Effector CD8-positive, alpha-beta T cell (primary cell): Measurements from ENCODE around the gene HDGFL1.

Source experiments
- DNase-seq: peaks from one replicate; lab custom pipeline; 2025; lab: John Stamatoyannopoulos, UW
- total RNA-seq, 4 experiments: gene quantifications; one replicate each; lab custom pipeline; 2026; lab: John Stamatoyannopoulos, UW

HDGFL1 gene
- 0 reads per million in 4 experiments for total RNA-seq

DNA sequence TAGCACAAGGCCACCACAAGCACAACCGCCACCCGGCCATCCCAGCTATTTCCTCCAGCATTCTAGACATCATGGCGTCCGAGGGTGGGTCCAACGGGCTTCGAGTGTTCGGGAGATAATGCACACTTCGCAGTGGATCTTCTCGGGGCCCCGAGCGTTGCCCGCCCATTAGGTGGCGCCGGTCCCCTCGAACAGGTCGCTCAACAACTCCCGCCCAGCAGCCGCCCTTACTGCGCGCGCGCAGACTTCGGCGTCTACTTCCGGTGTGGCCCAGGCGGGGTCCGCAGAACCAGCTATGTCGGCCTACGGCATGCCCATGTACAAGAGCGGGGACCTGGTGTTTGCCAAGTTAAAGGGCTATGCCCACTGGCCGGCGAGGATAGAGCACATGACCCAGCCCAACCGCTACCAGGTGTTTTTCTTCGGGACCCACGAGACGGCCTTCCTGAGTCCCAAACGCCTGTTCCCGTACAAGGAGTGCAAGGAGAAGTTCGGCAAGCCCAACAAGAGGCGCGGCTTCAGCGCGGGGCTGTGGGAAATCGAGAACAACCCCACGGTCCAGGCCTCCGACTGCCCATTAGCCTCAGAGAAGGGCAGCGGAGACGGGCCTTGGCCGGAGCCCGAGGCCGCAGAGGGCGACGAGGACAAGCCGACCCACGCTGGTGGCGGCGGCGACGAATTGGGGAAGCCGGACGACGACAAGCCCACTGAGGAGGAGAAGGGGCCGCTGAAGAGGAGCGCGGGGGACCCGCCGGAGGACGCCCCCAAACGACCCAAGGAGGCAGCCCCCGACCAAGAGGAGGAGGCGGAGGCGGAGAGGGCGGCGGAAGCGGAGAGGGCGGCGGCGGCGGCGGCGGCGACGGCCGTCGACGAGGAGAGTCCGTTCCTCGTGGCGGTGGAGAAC is at the start of gene HDGFL1:
Gene HDGFL1, plus strand, starts transcription at position 286 of the 904 bp plus-strand sequence. Its CDS starts 10 bp downstream, at position 296.
- DNase-seq = no peak

DNA sequence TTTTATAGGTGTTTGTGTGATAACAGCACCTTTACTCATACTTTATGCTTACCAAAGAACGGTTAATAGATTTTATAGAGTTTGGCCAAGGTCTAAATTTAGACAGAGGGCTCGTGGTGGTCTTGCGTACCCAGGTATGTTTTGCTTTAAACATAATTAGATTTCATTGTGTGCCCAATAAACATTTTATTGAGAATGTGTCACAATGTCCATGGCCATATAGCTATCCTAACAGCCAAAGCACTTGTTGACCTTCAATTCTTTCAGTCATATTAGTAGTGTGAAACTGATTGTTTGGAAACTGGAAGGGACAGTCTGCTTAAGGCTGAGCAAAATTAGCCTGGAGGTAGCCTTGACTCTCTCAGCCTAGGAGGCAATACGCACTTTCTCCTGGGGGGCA is 48.3 kb upstream of the HDGFL1 start:
- DNase-seq = no peak

DNA sequence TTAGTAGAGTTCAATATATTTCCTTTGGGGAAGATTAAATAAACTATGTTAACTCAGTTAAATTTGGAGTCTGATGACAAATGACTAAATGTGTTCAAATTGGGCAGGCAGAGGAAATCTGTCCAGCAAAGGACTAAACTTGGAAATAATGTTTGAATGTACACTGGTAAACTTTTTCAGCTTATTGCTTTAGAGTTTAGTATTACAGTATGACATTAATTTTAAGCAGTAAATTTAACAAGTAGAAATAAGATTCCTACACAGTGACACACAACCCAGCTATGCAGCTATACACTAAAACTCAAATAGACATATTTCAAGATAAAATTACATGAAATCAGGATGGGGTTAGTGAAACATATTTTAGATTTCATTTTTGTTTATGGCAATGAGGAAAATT is 42.6 kb upstream of the HDGFL1 start:
- DNase-seq = no peak

DNA sequence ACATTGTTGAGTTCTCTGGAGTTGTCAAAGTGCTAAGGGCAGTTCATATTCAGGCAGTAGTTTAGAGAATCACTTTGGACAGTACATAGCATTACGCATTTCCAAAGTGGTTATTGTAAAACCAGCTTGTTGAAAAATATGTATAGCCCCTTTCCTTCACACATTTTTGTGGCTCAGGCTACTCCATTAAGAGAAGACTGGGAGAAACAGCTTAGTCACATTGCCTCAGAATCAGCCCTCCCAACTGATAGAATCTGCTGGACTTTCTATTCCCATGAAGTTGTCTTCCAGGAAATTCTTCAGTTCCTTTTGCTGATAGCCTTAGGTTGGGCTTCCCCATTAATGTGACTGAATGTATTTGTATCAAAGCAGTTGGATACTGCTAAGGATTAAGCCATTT is 39.5 kb upstream of the HDGFL1 start:
- no peak for DNase-seq

DNA sequence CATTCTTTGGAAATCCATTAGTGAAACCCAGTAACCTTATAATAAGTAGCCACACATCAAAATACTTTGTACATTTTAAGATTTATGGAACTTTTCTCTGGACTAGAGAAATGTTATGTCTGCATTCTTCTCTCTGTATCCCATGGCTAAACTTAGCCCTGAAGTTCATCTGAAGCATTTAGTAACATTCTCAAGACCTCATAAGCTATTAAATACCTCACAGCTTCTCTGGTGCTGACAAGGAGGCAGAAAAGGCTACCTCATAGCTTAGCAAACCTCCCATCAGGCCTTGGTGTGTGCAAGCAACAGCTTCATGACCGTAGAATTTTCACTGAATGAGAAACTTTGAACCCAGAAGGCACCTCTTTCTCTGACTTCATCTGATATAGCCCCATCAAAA is 38.9 kb upstream of the HDGFL1 start:
- no peak for DNase-seq

DNA sequence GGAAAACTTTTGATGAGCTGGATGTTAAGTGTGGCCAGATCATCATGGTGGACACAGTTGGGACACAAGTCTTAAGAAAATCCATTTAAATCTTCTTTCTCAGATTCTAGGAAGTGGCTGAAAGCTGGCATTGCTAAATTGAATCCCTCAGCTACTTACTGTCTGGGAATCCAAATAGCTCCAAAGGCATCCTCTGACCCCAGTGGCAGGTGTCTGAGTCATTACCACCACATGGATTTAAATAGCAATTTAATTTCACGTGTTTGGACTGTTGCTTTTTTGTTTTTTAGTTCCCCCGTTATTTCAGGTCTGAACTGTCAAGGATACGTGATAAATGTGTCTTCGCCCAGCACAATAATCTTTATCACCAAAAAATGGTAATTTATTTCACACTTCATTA is 33.2 kb upstream of the HDGFL1 start:
- DNase-seq = no peak

DNA sequence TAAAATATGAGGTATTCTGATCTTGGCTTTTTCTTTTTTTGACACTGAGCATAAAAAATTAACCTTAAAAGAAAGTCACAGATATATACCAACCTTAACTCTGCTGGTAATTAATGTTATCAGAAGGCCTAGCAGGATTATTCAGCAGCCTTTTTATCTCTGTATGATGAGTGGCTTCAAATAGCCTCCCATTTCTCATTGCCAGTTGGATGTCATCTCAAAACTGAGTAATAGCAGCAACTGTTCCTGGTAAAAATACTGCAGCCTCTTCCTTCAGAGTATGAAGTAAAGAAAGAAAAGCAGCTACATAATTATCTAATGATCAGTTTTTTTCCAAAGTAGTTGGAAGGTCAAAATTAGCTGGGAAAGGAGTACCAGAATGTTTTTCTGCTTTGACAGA is 24.9 kb upstream of the HDGFL1 start:
- DNase-seq = no peak

DNA sequence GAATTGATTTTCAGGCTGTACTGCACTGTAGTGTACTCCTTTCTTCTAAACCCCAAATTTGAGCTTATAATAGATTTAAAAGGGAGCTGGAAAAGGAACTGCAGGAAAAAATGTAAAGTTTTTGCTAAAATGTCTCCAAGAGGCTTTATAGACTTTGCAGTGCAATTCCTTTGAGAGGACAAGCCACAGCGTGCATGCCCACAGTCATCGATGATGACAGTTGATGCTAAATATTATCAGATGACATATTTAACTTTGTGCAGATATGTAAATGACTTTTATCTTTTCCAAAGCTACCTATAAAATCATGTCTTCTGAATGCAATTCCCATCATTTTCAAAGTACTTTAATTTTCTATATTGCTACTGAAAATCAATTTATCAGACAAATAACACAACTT is 24.3 kb upstream of the HDGFL1 start:
- DNase-seq = no peak

DNA sequence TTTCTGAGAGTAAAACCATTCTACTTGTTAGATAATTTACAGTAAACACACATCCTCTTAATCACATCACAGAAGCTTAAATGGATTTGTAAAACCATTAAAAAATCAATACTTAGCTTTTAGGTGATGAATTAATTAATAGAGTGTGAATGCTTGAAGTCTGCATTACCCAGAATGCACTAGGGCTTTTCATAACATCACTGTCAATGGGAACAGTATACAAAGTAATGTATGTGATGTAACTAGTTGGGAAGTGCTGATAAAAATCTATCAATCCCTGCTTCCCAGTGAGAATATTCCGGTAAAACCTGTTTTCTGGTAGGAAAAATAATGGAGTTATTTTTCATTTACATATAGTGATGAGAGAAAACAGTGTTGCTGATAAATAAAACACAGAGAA is 23.1 kb upstream of the HDGFL1 start:
- DNase-seq = no peak

DNA sequence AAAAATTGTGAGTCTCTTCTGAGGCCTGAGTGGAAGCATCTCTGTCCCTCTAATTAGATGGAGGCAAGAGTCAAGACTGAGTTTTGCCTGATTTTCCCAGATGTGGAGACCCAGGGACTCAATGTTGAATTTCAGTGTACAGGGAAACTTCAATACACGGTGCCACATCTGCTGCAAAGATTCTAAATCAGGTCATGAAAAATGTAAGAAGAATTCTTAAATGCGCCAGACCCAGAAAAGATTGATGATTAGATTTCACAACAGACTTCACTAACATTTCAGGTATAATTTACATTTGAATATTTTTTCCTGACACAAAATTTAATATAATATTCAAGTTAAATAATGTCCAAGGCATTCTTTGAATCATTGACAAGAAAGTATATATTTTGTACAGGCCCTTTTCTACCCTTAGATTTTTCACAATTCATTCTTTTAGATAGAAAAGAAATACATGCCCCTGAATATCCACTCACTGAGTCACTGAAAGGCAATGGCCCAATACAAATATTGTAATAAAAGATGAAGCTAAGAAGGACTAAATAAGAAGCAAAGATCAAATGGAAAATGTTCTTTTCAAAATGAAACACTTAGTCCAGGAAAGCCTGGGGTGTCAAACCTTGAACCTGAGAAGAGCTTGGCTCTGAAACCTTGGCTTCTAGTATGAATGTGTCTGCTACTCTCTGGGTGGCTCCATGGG is 18.2 kb upstream of the HDGFL1 start:
- no peak for DNase-seq

DNA sequence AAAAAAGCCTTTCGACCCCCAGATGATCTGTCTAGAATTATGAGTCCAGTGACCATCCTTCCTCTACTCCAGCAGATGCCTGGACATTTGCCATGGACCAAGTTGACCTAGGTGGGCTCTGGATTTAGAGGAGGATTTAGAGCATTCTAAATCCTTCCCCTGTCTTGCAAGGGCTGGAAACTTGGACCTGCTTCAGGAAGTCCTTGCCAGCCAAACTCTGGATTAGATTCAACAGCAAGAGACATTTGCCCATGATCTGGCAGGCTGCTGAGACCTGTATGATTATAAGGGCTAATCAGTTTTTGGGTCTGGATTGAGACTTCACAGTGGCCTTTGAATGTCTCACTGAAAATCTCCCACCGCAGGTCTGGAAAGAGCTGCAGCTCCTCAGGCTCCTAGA is 13.1 kb upstream of the HDGFL1 start:
- no peak for DNase-seq

DNA sequence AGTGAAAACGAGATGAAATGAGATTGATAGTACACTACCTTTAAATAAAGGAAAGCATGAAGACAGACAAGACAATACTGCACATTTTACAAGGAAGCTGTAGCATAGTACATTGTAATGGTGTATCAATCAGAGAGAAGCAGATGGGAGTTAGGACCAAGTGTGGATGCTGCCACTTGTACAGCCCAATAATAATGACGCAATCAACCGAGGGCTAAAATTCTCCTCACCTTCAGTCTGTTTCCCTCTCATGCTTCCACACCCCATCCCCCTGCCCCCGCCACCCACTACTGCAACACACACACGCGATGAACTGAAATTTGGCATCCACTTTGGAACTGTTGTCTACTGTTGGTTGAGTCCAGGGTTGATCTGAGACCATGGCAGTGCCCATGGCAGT is 12.4 kb upstream of the HDGFL1 start:
- DNase-seq = no peak

DNA sequence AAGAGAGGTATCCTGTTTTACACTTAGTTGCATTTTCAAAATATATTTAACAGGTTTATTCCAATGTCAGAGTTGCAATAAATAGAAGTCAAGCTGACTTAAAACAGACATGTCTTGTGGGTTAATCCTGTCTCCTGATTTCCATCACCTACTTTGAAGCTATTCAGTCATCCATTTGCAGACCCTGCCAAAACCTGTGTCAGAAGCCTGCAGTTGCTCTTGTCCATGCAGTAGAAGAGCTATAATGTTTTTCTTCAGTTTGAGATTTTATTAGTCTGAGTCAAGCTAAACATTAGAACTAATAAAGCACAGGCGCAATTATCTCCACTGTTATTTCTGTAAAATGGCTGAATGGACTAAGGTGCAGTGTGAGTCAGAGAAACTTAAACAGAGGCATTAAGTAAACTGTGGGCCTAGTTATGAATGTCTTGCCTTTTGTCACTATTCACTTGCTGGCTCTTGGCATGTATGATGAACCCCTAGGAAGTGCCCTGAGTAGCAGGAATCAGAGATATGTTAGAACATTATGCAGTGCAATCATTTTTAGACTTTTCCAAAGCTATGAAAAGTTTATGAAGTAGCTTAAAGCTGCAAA is 11.0 kb upstream of the HDGFL1 start:
- DNase-seq = no peak

DNA sequence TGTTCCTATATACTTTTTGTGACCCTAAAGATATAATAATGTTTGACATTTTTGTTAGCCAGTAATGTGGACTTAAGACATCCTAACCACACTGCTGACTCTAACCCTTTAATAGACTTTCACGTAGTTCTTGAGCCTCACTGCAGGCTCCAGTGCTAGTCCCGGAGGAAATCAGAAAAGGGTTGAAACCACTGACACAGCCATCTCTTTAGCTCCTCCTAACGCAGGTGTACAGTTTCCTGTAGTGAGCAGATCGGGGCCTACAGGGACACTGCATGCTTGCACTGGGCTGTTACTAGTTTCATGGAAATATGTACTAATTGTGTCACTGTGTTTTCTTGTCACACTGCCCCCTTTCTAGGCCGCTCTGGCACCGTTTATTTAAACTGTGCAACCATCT is 512 bp upstream of the HDGFL1 start:
- DNase-seq = no peak

DNA sequence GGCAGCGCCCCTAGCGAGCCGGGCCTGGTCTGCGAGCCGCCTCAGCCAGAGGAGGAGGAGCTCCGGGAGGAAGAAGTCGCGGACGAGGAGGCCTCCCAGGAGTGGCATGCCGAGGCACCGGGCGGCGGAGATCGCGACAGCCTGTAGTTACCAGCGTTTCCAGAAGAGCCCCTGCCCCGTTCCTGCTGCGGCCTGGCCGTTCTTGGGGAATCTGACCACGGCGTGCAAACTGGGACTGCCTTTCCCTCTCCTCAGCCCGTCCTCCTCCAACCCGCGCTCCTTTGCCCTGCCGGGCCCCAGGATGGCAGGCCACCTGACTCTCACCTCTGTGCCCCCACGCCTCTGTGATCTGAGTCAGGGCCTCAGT is 802 bp downstream of the HDGFL1 start:
- no peak for DNase-seq

DNA sequence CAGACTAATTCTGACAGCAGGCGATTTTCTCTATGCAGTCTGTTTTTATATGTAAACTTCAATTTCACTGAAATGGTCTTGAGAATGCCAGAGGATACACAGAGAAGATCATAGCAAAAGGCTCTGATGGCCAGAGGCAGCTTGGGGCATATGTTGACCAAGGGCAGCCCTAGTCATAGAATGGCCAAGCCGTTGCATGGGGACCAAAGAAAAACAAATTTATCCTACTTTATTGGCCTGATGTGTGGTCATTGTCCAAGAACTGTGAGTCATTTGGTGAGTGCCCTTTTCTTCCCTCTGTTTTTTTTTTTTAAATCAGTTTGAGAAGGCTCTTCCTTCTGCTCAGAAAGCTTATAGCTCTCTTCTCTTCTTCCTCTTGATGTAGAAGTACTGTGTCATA is 5.8 kb downstream of the HDGFL1 start:
- no peak for DNase-seq

DNA sequence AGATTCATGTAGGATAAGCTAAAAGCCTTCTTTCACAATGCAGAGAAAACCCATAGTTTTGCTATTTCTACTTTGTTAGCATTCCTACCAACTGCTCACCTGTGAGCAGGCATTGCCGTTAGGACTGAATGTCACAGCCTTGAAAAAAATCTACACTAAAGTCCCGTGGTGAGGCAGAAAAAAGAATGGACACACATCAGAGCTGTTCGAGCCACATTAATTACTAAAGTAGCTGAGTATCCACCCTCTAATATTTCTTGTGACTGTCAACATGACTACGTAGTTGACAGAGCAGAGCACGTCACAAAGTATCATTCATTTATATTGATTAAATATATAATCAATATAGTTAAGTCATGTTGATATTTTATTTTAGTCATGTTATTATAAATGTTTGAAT is 10.1 kb downstream of the HDGFL1 start:
- no peak for DNase-seq

DNA sequence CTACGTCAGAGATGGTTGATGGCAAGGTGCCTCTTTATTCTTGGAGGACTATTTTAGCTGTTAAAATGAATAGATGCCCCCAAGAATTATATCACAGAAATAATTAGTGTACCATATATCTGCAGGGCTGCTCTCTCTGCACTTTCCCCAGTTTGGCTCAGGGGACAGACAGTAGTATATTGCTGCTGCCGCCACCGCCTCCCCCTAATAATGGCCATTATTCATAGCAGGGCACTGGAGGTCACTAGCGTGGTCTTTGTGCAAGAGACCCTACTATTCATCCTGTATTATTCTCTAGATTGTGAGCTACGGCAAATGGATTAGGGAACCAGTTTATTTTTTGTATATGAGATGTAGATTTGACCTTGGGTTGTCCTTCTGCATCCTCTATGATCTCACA is 11.0 kb downstream of the HDGFL1 start:
- no peak for DNase-seq

DNA sequence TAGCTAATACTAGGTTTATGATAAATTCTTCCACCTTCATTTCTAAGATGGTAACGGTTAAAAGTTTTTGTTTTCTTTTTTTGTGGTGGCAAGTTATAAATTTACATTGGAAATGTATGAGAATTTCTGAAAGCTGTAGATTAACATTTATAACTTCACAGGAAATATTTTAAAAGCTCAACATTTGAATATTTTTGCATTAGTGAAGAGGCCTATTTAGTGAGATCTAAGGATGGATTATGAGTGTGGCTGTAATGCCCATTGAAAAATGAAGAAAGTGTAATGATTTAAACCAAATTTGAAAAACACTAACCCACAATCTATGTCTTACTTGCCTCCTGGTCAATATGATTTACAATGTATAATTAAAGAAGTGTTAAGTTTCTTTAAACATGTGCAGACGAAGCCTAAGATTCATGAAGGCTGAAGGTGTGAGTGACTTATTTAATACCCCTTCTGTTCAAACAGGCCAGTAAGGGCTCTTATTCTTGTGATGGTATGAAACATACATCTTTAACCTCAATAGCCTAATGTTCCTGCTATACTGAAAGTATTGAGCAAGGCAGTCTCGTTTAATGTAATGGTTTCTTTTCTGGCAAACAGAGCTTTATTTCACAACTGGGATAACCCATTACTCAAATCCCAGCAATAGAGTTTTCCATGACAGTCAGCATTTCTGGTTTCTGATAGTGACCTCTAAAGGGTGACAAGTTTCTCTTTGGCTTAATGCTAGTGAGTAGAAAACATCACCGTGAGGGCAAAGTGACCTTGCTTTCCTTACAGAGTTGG is 13.2 kb downstream of the HDGFL1 start:
- no peak for DNase-seq

DNA sequence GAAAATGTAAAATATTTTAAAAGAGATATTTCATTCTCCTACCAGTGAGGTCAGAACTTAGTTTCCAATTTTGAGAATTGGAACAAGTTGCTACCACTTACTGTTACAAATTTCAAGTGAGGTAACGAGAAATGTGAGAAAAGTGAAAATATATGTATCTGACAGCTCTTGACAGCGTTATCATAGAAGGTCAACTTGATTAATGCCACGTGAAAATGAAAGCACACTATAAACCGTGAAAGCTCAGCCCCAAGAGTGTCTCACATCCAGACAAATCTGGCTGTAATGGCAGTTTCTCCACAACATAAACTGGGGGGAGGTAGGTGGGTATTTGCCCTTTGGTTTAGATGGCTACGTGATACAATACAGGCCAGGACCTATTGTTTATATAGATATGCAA is 13.9 kb downstream of the HDGFL1 start:
- no peak for DNase-seq

DNA sequence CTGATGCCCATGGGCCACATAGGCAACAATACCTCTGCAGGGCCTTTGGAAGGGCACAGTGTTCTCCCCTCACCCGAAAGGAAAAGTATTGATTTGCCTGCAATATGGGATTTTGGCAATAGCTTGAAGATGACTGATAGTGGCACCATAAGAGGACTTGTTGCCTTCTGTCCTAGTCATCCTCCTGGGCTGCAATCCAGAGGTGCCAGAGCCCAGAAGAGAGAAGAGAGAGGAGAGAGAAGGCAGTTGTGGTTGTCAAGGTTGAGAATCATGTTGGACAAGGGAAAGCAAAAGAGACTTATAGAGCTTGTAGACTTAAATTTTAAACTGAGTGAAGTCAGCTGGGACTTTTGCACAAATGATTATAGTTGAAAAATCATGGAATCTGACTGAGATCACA is 14.6 kb downstream of the HDGFL1 start:
- no peak for DNase-seq

DNA sequence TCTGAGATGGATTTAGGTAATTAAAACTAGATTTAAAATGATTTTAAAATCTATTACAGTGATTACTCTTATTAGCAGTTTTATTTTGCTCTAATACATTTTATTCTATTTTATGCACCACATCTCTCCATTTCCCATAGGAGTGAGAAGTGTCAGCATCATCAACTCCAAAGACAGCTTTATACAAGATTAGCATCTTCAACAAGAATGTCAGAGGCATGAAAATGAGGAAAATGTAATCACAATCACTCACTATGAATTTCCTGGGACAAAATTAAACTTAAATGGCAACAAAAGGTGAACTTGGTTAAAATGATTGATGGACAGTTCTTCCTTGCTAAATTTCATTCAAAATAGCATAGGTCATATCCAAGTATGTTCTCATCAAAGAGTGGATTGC is 19.8 kb downstream of the HDGFL1 start:
- DNase-seq = no peak
